Ovary (tissue), 3 donors: ENCODE results near the gene TFIP11.

Experiments used
- CTCF ChIP-seq, 3 donors: fragments of 450-650 bp in 2 of 3; fragments of 200-600 bp in 1 of 3; IDR thresholded peaks; one replicate each; pipeline versions ENCODE4 v1.5.1 to v1.8.0; 2016 to 2022; ENCODE audit warnings: antibody characterized with exemption in 3 of 3, mild to moderate bottlenecking in 1 of 3
- EP300 ChIP-seq: sonication (generic); formaldehyde crosslinking; IDR thresholded peaks from one replicate; pipeline ENCODE4 v1.6.1; 2017; ENCODE audit warnings: antibody characterized with exemption
- POLR2A ChIP-seq: fragments of 450-650 bp; IDR thresholded peaks from one replicate; pipeline ENCODE4 v1.6.1; 2017; ENCODE audit warnings: antibody characterized with exemption, mild to moderate bottlenecking, moderate library complexity
- donor health status: DM: no; HTN: no; CAD: no.

DNA sequence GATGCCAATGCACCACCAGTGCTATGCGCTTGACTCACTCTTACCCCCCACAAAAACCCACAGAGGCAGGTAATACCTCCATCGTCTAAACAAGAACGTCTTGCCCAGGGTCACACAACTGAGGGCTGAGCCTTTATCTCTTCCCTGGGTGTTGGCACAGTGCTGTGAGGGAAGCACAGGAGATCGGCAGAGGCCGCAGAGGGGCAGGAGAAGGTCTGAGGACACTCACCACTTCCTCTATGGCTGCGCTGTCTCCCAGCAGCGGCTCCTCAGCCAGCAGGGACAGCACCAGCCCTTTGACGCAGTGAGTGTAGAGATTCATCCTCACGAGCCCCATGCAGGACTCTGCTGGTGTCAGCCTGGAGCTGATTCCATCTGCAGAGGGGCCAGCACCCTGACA is 48.6 kb downstream of the TFIP11 start:
- TF ChIP-seq POLR2A (no peak), CTCF (IDR thresholded peaks at IDR 0.05) (no peak), EP300 (no peak)
